ENCODE results near the gene LRRC4.

DNA sequence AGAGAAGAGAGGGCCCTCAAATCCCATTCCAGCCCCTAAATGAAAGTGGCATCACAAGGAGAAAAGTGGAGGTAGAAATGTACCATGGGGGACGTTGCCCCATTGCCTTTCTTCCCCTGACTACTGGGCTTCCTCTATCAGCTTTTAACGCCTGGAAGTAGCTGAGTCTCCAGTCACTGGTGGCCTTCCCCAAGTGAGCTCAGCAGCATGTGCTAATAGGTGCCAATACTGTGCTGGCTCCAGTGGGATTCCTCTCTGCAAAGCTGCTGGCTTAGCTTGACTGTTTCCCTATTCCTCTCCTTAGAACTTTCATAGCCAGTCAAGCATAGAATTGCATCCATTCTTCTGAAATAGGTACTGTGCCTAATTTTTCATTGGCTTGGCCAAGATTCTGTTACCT lies 32.6 kb downstream of the LRRC4 start:
- TF ChIP-seq POLR2A (IDR thresholded peaks at IDR 0.05), result no peak
- TF ChIP-seq, protein P1, sequence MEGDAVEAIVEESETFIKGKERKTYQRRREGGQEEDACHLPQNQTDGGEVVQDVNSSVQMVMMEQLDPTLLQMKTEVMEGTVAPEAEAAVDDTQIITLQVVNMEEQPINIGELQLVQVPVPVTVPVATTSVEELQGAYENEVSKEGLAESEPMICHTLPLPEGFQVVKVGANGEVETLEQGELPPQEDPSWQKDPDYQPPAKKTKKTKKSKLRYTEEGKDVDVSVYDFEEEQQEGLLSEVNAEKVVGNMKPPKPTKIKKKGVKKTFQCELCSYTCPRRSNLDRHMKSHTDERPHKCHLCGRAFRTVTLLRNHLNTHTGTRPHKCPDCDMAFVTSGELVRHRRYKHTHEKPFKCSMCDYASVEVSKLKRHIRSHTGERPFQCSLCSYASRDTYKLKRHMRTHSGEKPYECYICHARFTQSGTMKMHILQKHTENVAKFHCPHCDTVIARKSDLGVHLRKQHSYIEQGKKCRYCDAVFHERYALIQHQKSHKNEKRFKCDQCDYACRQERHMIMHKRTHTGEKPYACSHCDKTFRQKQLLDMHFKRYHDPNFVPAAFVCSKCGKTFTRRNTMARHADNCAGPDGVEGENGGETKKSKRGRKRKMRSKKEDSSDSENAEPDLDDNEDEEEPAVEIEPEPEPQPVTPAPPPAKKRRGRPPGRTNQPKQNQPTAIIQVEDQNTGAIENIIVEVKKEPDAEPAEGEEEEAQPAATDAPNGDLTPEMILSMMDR (IDR thresholded peaks at IDR 0.05), result no peak

Data from uterus (tissue), 2 donors.